WTC11 (cell line): ENCODE data around the gene FHL3. TPM values are rescaled to one million over a fixed set of nuclear protein-coding genes. Genes with fewer than 3 reads are reported as not detected.

Experiments used
- ATAC-seq: fragments of 200-7000 bp; cut with Tn5 transposase; 2 replicates; pipeline ENCODE4 v1.10.0; 2021; ENCODE audit warnings: mild to moderate bottlenecking, moderate library complexity
- CTCF ChIA-PET: fragments of 300-600 bp; sonication (Branson Sonifier 250); formaldehyde crosslinking; loops from one replicate; lab custom pipeline; 2021; ENCODE audit warnings: antibody characterized with exemption; lab: Charles Lee
- POLR2A ChIA-PET: fragments of 350-600 bp; sonication (Branson Sonifier 250); formaldehyde crosslinking; loops from one replicate; lab custom pipeline; 2021; ENCODE audit warnings: antibody characterized with exemption; lab: Charles Lee
- DNase-seq: peaks from one replicate; pipeline ENCODE4 v3.0.0; 2021; ENCODE audit warnings: low spot score
- H3K27ac Mint-ChIP-seq: 2 replicates; pipeline ENCODE4 v1.8.0; 2021; ENCODE audit warnings: mixed read lengths
- H3K27me3 Mint-ChIP-seq: 2 replicates; pipeline ENCODE4 v1.8.0; 2021; ENCODE audit warnings: low read depth, mild to moderate bottlenecking, moderate library complexity, mixed read lengths
- H3K36me3 Mint-ChIP-seq: 2 replicates; pipeline ENCODE4 v1.8.0; 2021; ENCODE audit warnings: mixed read lengths
- H3K4me1 Mint-ChIP-seq: 2 replicates; pipeline ENCODE4 v1.8.0; 2022; ENCODE audit warnings: mixed read lengths
- H3K4me3 Mint-ChIP-seq: 2 replicates; pipeline ENCODE4 v1.8.0; 2021; ENCODE audit warnings: mild to moderate bottlenecking, moderate library complexity, mixed read lengths
- H3K9me3 Mint-ChIP-seq: 2 replicates; pipeline ENCODE4 v1.8.0; 2021; ENCODE audit warnings: mixed read lengths
- ATF1 ChIP-seq: sonication (generic); formaldehyde crosslinking; IDR thresholded peaks from 2 replicates; pipeline ENCODE4 v1.8.1; 2023; ENCODE audit warnings: mild to moderate bottlenecking, moderate library complexity, missing genetic modification reagents
- ATF2 ChIP-seq: sonication (generic); formaldehyde crosslinking; IDR thresholded peaks from 2 replicates; pipeline ENCODE4 v1.8.1; 2022; ENCODE audit warnings: low read depth, missing genetic modification reagents, borderline replicate concordance
- CBFB ChIP-seq: sonication (generic); formaldehyde crosslinking; IDR thresholded peaks from 2 replicates; pipeline ENCODE4 v1.8.1; 2022; ENCODE audit warnings: mild to moderate bottlenecking, low read depth, missing genetic modification reagents
- FOXP1 ChIP-seq: sonication (generic); formaldehyde crosslinking; IDR thresholded peaks from 2 replicates; pipeline ENCODE4 v1.8.0; 2022; ENCODE audit warnings: missing genetic modification reagents, mild to moderate bottlenecking, moderate library complexity, borderline replicate concordance
- GABPB1 ChIP-seq: sonication (generic); formaldehyde crosslinking; IDR thresholded peaks from 2 replicates; pipeline ENCODE4 v1.8.1; 2023; ENCODE audit warnings: mild to moderate bottlenecking, missing genetic modification reagents
- GRHL2 ChIP-seq: fragments of 250-450 bp; sonication (Bioruptor Pico); IDR thresholded peaks from 2 replicates; pipeline ENCODE4 v1.8.0; 2022; ENCODE audit warnings: mild to moderate bottlenecking, moderate library complexity; ENCODE audit not compliant: insufficient replicate concordance, severe bottlenecking
- KAT7 ChIP-seq: sonication (generic); formaldehyde crosslinking; IDR thresholded peaks from 2 replicates; pipeline ENCODE4 v1.8.1; 2023; ENCODE audit warnings: missing genetic modification reagents, mild to moderate bottlenecking, borderline replicate concordance
- NFATC4 ChIP-seq: fragments of 250-450 bp; sonication (Bioruptor Pico); IDR thresholded peaks from 2 replicates; pipeline ENCODE4 v1.9.0; 2021; ENCODE audit warnings: mild to moderate bottlenecking
- NR1H2 ChIP-seq: sonication (generic); formaldehyde crosslinking; IDR thresholded peaks from 2 replicates; pipeline ENCODE4 v1.9.0; 2021; ENCODE audit warnings: mild to moderate bottlenecking, moderate library complexity, missing genetic modification reagents
- OVOL2 ChIP-seq: fragments of 250-450 bp; sonication (Bioruptor Pico); IDR thresholded peaks from 2 replicates; pipeline ENCODE4 v1.9.0; 2021; ENCODE audit warnings: mild to moderate bottlenecking, borderline replicate concordance
- TP53 ChIP-seq: sonication (generic); formaldehyde crosslinking; IDR thresholded peaks from 2 replicates; pipeline ENCODE4 v1.8.1; 2023; ENCODE audit warnings: mild to moderate bottlenecking, missing genetic modification reagents
- ZBTB43 ChIP-seq: sonication (generic); formaldehyde crosslinking; IDR thresholded peaks from 2 replicates; pipeline ENCODE4 v1.8.1; 2023; ENCODE audit warnings: mild to moderate bottlenecking, missing genetic modification reagents
- ZNF219 ChIP-seq: sonication (generic); formaldehyde crosslinking; IDR thresholded peaks from 2 replicates; pipeline ENCODE4 v1.8.0; 2023; ENCODE audit warnings: missing genetic modification reagents, mild to moderate bottlenecking, borderline replicate concordance
- ZNF396 ChIP-seq: fragments of 250-450 bp; sonication (Bioruptor Pico); IDR thresholded peaks from 2 replicates; pipeline ENCODE4 v1.8.0; 2021; ENCODE audit warnings: mild to moderate bottlenecking, moderate library complexity, borderline replicate concordance
- ZNF416 ChIP-seq: fragments of 250-450 bp; sonication (Bioruptor Pico); IDR thresholded peaks from 2 replicates; pipeline ENCODE4 v1.9.0; 2021; ENCODE audit warnings: mild to moderate bottlenecking, inconsistent platforms
- ZSCAN18 ChIP-seq: fragments of 250-450 bp; sonication (Bioruptor Pico); IDR thresholded peaks from 2 replicates; pipeline ENCODE4 v2.1.2; 2022; ENCODE audit warnings: mild to moderate bottlenecking, moderate library complexity
- total RNA-seq: library from RNA; stranded (reverse); gene quantifications from 3 replicates; pipeline ENCODE4 v1.2.3, GENCODE V29; 2021
- TF ChIP-seq, protein P1 (sequence below): sonication (generic); formaldehyde crosslinking; IDR thresholded peaks from 2 replicates; pipeline ENCODE4 v1.8.0; 2022; ENCODE audit warnings: mild to moderate bottlenecking, missing genetic modification reagents
- TF ChIP-seq, protein P2 (sequence below): sonication (generic); formaldehyde crosslinking; IDR thresholded peaks from 2 replicates; pipeline ENCODE4 v1.8.1; 2022; ENCODE audit warnings: low read depth, mild to moderate bottlenecking, moderate library complexity, missing genetic modification reagents, borderline replicate concordance
- TF ChIP-seq, protein P3 (sequence below): sonication (generic); formaldehyde crosslinking; IDR thresholded peaks from 2 replicates; pipeline ENCODE4 v1.8.1; 2022; ENCODE audit warnings: mild to moderate bottlenecking, missing genetic modification reagents, moderate library complexity, borderline replicate concordance

FHL3 gene
- total RNA-seq, 1 experiment from 2014 or later: 34.4 TPM

GRCh38 chr1:38021969-38022368, 16.7 kb upstream of the FHL3 start:
- TF ChIP-seq ZNF219 (CRISPR knock-in tag) (no peak), FOXP1 (CRISPR knock-in tag) (no peak), NFATC4 (CRISPR knock-in tag) (no peak), ZNF396 (CRISPR knock-in tag) (no peak), ATF1 (CRISPR knock-in tag) (no peak), KAT7 (CRISPR knock-in tag) (no peak), NR1H2 (CRISPR knock-in tag) (no peak), ATF2 (no peak)
- TF ChIP-seq, protein P1, sequence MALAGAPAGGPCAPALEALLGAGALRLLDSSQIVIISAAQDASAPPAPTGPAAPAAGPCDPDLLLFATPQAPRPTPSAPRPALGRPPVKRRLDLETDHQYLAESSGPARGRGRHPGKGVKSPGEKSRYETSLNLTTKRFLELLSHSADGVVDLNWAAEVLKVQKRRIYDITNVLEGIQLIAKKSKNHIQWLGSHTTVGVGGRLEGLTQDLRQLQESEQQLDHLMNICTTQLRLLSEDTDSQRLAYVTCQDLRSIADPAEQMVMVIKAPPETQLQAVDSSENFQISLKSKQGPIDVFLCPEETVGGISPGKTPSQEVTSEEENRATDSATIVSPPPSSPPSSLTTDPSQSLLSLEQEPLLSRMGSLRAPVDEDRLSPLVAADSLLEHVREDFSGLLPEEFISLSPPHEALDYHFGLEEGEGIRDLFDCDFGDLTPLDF (CRISPR knock-in tag): no peak
- TF ChIP-seq, all 79 proteins: peak for 0
- Mint-ChIP-seq H3K9me3 (no peaks in the 10 kb centered on the region), H3K27me3 (no peaks in the 10 kb centered on the region), H3K4me1 (peaks cover 9% of the 10 kb centered on the region), H3K36me3 (peaks cover 69% of the 10 kb centered on the region), H3K4me3 (no peak overlapping the region), H3K27ac (no peak overlapping the region)
- ATAC-seq: no peak
- ChIA-PET POLR2A (no interaction called here), CTCF (interaction anchor here (1.6 kb wide), 1 partner anchor 481 kb away, joined by 7 read pairs; no protein-coding TSS in a partner anchor)
- no peak for DNase-seq

GRCh38 chr1:38020396-38020795, 15.1 kb upstream of the FHL3 start:
- Mint-ChIP-seq H3K4me3 (no peak overlapping the region), H3K27ac (no peak overlapping the region)
- TF ChIP-seq, protein P2, sequence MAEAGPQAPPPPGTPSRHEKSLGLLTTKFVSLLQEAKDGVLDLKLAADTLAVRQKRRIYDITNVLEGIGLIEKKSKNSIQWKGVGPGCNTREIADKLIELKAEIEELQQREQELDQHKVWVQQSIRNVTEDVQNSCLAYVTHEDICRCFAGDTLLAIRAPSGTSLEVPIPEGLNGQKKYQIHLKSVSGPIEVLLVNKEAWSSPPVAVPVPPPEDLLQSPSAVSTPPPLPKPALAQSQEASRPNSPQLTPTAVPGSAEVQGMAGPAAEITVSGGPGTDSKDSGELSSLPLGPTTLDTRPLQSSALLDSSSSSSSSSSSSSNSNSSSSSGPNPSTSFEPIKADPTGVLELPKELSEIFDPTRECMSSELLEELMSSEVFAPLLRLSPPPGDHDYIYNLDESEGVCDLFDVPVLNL (CRISPR knock-in tag): no peak
- no peak for TF ChIP-seq GABPB1 (CRISPR knock-in tag)
- TF ChIP-seq, protein P3, sequence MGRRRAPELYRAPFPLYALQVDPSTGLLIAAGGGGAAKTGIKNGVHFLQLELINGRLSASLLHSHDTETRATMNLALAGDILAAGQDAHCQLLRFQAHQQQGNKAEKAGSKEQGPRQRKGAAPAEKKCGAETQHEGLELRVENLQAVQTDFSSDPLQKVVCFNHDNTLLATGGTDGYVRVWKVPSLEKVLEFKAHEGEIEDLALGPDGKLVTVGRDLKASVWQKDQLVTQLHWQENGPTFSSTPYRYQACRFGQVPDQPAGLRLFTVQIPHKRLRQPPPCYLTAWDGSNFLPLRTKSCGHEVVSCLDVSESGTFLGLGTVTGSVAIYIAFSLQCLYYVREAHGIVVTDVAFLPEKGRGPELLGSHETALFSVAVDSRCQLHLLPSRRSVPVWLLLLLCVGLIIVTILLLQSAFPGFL (CRISPR knock-in tag): no peak
- TF ChIP-seq GRHL2 (CRISPR knock-in tag): no peak
- TF ChIP-seq, all 79 proteins: peak for 0
- Mint-ChIP-seq H3K36me3 (peaks cover 75% of the 10 kb centered on the region), H3K4me1 (no peaks in the 10 kb centered on the region), H3K27me3 (no peaks in the 10 kb centered on the region), H3K9me3 (no peaks in the 10 kb centered on the region)
- POLR2A ChIA-PET: no interaction called here
- ATAC-seq (no peak), DNase-seq (no peak)
- CTCF ChIA-PET: no interaction called here

DNA sequence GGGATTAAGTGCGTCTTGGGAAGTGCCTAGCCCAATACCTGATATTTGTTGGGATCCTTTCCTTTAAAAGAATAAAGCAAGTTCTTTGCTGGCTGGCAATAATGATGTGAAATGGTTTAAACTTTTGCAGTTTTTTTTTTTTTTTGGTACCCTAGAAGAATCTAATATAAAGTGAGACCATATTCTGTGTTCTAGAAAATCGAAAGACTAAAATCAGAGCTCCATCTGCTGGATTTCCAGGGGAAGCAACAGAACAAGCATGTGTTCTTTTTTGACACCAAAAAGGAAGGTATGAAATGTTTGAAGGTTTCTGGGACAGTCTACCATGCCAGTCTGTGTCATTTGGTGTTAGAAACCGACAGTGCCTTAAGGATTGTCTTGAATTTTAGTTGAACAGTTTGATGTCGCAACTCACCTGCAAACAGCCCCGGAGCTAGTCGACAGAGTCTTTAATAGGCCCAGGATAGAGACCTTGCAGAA, 13.6 kb upstream of the FHL3 start:
- H3K27me3 Mint-ChIP-seq: no peaks in the 10 kb centered on the region
- TF ChIP-seq ZSCAN18 (CRISPR knock-in tag) (no peak), TP53 (CRISPR knock-in tag) (no peak), NR1H2 (CRISPR knock-in tag) (no peak), OVOL2 (no peak), CBFB (CRISPR knock-in tag) (no peak), ZBTB43 (no peak), KAT7 (CRISPR knock-in tag) (no peak), GRHL2 (CRISPR knock-in tag) (no peak), ZNF416 (CRISPR knock-in tag) (no peak)
- TF ChIP-seq, all 79 proteins: peak for 0

More for the DNA sequence above, 13.6 kb upstream of the FHL3 start:
- H3K4me1 Mint-ChIP-seq: peaks cover 3% of the 10 kb centered on the region
- ChIA-PET POLR2A (interaction anchor here (0.8 to 1.5 kb wide), 2 partner anchors 23 to 26 kb away, joined by 3 read pairs; no protein-coding TSS in a partner anchor), CTCF (interaction anchor here (0.5 to 2.6 kb wide), 18 partner anchors 9 to 1832 kb away, joined by 3 to 13 read pairs (median 4); partner anchors contain the start of genes EPHA10 and SF3A3)
- H3K9me3 Mint-ChIP-seq: no peaks in the 10 kb centered on the region
- no peak for DNase-seq
- no peak overlapping the region for H3K4me3 Mint-ChIP-seq
- peaks cover 67% of the 10 kb centered on the region for H3K36me3 Mint-ChIP-seq
- H3K27ac Mint-ChIP-seq: no peak overlapping the region
- no peak; the same call in 1 of the 2 replicates for ATAC-seq
